Astrocyte (in vitro differentiated cells and primary cell): ENCODE results near the gene PGAM5. TPM values are rescaled to one million over a fixed set of nuclear protein-coding genes. Genes with fewer than 3 reads are reported as not detected.

ENCODE experiments used
- DNase-seq: peaks from one replicate; pipeline ENCODE4 v3.0.0-alpha.2; 2010; ENCODE audit warnings: low read depth
- FAIRE-seq: peaks from 2 replicates; lab custom pipeline; 2011; peaks lifted over from hg19 to GRCh38; lab: Jason Lieb, UNC
- H2AFZ ChIP-seq: 2 replicates; pipeline ENCODE4 v1.6.0; 2012; ENCODE audit warnings: low read depth, low read length, inconsistent platforms
- H3K27ac ChIP-seq: 2 replicates; pipeline ENCODE4 v1.5.1; 2011; ENCODE audit warnings: low read depth, low read length, inconsistent platforms
- H3K27me3 ChIP-seq: 2 replicates; pipeline ENCODE4 v1.6.0; 2011; ENCODE audit warnings: low read length, inconsistent platforms; ENCODE audit not compliant: insufficient read depth
- H3K36me3 ChIP-seq: 2 replicates; pipeline ENCODE4 v1.5.1; 2011; ENCODE audit warnings: low read length, inconsistent platforms; ENCODE audit not compliant: insufficient read depth
- H3K4me1 ChIP-seq: 2 replicates; pipeline ENCODE4 v1.5.1; 2011; ENCODE audit warnings: low read length, inconsistent platforms; ENCODE audit not compliant: insufficient read depth
- H3K4me2 ChIP-seq: 2 replicates; pipeline ENCODE4 v1.6.0; 2012; ENCODE audit warnings: low read length, inconsistent platforms
- H3K4me3 ChIP-seq: 2 replicates; pipeline ENCODE4 v1.5.1; 2011; ENCODE audit warnings: low read depth, mild to moderate bottlenecking, low read length, inconsistent platforms; ENCODE audit not compliant: insufficient read depth
- H3K79me2 ChIP-seq: 2 replicates; pipeline ENCODE4 v1.6.0; 2012; ENCODE audit warnings: mild to moderate bottlenecking, low read length, inconsistent platforms; ENCODE audit not compliant: insufficient read depth
- H3K9ac ChIP-seq: 2 replicates; pipeline ENCODE4 v1.6.0; 2012; ENCODE audit warnings: mild to moderate bottlenecking, low read length, inconsistent platforms
- H3K9me3 ChIP-seq: 2 replicates; pipeline ENCODE4 v1.5.1; 2012; ENCODE audit warnings: low read depth, mild to moderate bottlenecking, low read length, inconsistent platforms; ENCODE audit not compliant: insufficient read depth
- H4K20me1 ChIP-seq: 2 replicates; pipeline ENCODE4 v1.6.0; 2012; ENCODE audit warnings: low read length, inconsistent platforms; ENCODE audit not compliant: insufficient read depth
- H3K27ac Mint-ChIP-seq: one replicate; pipeline ENCODE4 v1.8.0; 2021; ENCODE audit warnings: mild to moderate bottlenecking, mixed read lengths; ENCODE audit not compliant: unreplicated experiment
- H3K27me3 Mint-ChIP-seq: one replicate; pipeline ENCODE4 v1.8.0; 2021; ENCODE audit warnings: low read depth, mixed read lengths; ENCODE audit not compliant: unreplicated experiment
- H3K36me3 Mint-ChIP-seq: one replicate; pipeline ENCODE4 v1.8.0; 2021; ENCODE audit warnings: low read depth, mixed read lengths; ENCODE audit not compliant: unreplicated experiment
- H3K4me1 Mint-ChIP-seq: one replicate; pipeline ENCODE4 v1.8.0; 2021; ENCODE audit warnings: low read depth, mixed read lengths; ENCODE audit not compliant: unreplicated experiment
- H3K4me3 Mint-ChIP-seq: one replicate; pipeline ENCODE4 v1.8.0; 2021; ENCODE audit warnings: mild to moderate bottlenecking, moderate library complexity, mixed read lengths; ENCODE audit not compliant: unreplicated experiment
- H3K9me3 Mint-ChIP-seq: one replicate; pipeline ENCODE4 v1.8.0; 2021; ENCODE audit warnings: mild to moderate bottlenecking, mixed read lengths; ENCODE audit not compliant: unreplicated experiment
- EZH2 ChIP-seq: IDR thresholded peaks from 2 replicates; pipeline ENCODE4 v1.6.1; 2012; ENCODE audit warnings: mild to moderate bottlenecking, low read length, inconsistent platforms; ENCODE audit not compliant: insufficient read depth
- total RNA-seq: library from RNA; stranded (reverse); gene quantifications from 2 replicates; pipeline ENCODE4 v1.2.1, GENCODE V29; 2021
- TF ChIP-seq, protein P1 (sequence below): IDR thresholded peaks from 2 replicates; pipeline ENCODE4 v1.5.1; 2011; ENCODE audit warnings: low read depth, mild to moderate bottlenecking, inconsistent platforms, low read length, moderate library complexity; ENCODE audit not compliant: insufficient read depth

PGAM5 gene
- total RNA-seq, 1 donor from 2014 or later = 43.4 TPM

DNA sequence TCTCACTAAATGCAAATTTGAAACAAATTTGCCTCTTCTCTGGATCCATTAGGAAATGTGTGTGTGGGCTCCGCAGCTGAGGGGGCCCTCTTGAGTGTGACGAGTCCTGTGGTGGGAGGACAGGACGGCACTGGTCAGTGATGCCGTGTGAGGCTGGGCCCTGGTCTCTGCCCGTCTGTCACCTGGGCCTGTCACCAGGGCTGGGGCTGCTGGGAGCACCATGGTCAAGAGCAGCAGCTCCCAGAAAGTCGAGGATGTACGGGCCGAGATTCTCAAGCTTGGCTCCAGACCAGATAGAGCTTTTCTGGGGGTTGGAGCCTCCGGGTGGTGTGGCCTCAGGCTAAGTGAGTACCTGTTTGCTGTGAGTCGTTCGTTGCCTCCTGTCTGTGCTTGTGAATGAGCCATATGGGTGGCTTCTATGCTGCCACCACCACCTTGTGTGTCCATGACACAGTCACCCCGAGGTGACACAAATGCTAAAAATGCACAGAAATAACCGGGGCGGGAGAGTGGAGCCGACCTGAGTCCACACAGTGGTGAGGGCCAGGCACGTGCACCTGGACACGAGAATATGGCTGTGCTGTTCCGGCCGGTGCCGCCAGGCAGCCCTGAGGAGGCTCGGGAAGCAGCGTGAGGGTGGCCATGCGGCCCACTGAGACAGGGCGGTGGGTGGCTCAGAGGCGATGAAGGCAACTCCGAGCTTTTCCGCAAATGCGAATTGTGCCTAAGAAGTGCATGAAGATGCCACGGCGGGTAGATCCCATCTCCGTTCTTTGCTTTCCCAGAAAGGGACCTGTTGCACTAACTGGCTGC is 8.7 kb downstream of the PGAM5 start:
- TF ChIP-seq, protein P1, sequence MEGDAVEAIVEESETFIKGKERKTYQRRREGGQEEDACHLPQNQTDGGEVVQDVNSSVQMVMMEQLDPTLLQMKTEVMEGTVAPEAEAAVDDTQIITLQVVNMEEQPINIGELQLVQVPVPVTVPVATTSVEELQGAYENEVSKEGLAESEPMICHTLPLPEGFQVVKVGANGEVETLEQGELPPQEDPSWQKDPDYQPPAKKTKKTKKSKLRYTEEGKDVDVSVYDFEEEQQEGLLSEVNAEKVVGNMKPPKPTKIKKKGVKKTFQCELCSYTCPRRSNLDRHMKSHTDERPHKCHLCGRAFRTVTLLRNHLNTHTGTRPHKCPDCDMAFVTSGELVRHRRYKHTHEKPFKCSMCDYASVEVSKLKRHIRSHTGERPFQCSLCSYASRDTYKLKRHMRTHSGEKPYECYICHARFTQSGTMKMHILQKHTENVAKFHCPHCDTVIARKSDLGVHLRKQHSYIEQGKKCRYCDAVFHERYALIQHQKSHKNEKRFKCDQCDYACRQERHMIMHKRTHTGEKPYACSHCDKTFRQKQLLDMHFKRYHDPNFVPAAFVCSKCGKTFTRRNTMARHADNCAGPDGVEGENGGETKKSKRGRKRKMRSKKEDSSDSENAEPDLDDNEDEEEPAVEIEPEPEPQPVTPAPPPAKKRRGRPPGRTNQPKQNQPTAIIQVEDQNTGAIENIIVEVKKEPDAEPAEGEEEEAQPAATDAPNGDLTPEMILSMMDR = no peak
- no peak for TF ChIP-seq EZH2
- Histone ChIP-seq H3K9me3 (no peaks in the 10 kb centered on the region), H3K4me1 (peaks cover 11% of the 10 kb centered on the region), H3K4me2 (no peak overlapping the region), H3K27ac (no peak overlapping the region), H3K36me3 (peaks cover 37% of the 10 kb centered on the region), H3K79me2 (peaks cover 41% of the 10 kb centered on the region), H3K4me3 (no peak overlapping the region), H4K20me1 (peaks cover 78% of the 10 kb centered on the region), H2AFZ (no peak overlapping the region), H3K9ac (no peak overlapping the region), H3K27me3 (no peaks in the 10 kb centered on the region)
- H3K36me3 Mint-ChIP-seq = peaks cover 13% of the 10 kb centered on the region
- H3K4me3 Mint-ChIP-seq = no peak overlapping the region
- H3K27me3 Mint-ChIP-seq = no peaks in the 10 kb centered on the region
- FAIRE-seq (no peak), DNase-seq (no peak)
- H3K4me1 Mint-ChIP-seq = peaks cover 3% of the 10 kb centered on the region
- H3K27ac Mint-ChIP-seq = no peak overlapping the region
- H3K9me3 Mint-ChIP-seq = no peaks in the 10 kb centered on the region

DNA sequence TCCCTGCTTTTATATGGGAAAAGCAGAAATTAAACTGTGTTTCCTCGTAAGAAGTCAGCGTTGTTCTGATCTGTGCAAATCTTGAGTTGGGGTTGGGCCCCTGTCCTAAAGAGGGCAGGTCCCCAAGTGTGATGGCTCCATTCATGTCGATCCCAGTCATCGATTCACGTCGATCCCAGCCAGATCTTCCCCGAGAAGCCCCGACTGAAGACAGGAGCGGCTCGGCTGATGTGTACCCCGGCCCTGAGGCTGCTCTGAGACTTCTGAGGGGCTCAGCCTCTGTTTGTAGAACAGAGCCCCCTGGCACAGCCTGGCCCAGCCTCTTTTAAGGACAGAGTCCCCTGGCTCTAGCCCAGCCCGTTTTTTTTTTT is 9.3 kb downstream of the PGAM5 start:
- H3K9me3 ChIP-seq = no peaks in the 10 kb centered on the region
- no peak overlapping the region for H3K27ac ChIP-seq
- H3K79me2 ChIP-seq = peaks cover 41% of the 10 kb centered on the region
- TF ChIP-seq, protein P1 = no peak
- TF ChIP-seq EZH2 = no peak
- peaks cover 3% of the 10 kb centered on the region for H3K4me1 Mint-ChIP-seq
- H3K4me3 ChIP-seq = no peak overlapping the region
- no peak overlapping the region for H2AFZ ChIP-seq
- peaks cover 11% of the 10 kb centered on the region for H3K4me1 ChIP-seq
- no peaks in the 10 kb centered on the region for H3K27me3 Mint-ChIP-seq
- H3K9ac ChIP-seq = no peak overlapping the region
- H3K4me2 ChIP-seq = no peak overlapping the region
- DNase-seq (no peak), FAIRE-seq (no peak)
- H3K36me3 Mint-ChIP-seq = peaks cover 11% of the 10 kb centered on the region
- no peaks in the 10 kb centered on the region for H3K27me3 ChIP-seq
- H3K9me3 Mint-ChIP-seq = no peaks in the 10 kb centered on the region
- no peak overlapping the region for H3K27ac Mint-ChIP-seq
- H3K4me3 Mint-ChIP-seq = no peak overlapping the region
- peaks cover 39% of the 10 kb centered on the region for H3K36me3 ChIP-seq
- peaks cover 78% of the 10 kb centered on the region for H4K20me1 ChIP-seq
